HFF-Myc (cell line): Measurements from ENCODE around the gene DHRS1.

Experiments
- DNase-seq: peaks from one replicate; pipeline ENCODE4 v3.0.0-alpha.2; 2011; ENCODE audit warnings: low read depth; ENCODE audit errors: extremely low read depth
- H3K4me3 ChIP-seq: replicated peaks from 2 replicates; pipeline ENCODE4 v1.5.1; 2011; ENCODE audit warnings: low read depth, mild to moderate bottlenecking, control low read depth, low read length
- TF ChIP-seq, protein P1 (sequence below): IDR thresholded peaks from 2 replicates; pipeline ENCODE4 v1.5.1; 2012; ENCODE audit warnings: mild to moderate bottlenecking, low read depth, low read length, control low read depth; ENCODE audit errors: missing control alignments

Gene DHRS1

DNA sequence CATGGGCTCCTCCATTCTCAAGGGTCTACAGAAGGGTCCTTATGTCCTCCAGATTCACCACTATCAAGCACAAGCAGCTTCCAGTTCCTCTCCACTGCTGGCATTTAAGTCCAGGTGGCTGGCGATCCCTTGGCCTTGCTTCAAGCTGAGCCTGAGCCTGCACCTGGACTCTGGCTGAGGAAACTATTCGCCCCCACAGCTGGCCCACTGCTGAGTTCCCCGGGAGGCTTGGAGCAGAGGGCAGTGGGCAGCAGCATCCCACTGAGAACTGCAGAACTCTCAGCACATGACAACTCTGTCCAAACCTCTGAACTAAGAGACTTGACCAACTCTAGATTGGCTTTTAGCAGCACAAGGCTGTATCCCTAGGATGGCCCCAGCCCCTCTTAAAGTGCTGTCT is 16.8 kb downstream of the DHRS1 start:
- TF ChIP-seq, protein P1, sequence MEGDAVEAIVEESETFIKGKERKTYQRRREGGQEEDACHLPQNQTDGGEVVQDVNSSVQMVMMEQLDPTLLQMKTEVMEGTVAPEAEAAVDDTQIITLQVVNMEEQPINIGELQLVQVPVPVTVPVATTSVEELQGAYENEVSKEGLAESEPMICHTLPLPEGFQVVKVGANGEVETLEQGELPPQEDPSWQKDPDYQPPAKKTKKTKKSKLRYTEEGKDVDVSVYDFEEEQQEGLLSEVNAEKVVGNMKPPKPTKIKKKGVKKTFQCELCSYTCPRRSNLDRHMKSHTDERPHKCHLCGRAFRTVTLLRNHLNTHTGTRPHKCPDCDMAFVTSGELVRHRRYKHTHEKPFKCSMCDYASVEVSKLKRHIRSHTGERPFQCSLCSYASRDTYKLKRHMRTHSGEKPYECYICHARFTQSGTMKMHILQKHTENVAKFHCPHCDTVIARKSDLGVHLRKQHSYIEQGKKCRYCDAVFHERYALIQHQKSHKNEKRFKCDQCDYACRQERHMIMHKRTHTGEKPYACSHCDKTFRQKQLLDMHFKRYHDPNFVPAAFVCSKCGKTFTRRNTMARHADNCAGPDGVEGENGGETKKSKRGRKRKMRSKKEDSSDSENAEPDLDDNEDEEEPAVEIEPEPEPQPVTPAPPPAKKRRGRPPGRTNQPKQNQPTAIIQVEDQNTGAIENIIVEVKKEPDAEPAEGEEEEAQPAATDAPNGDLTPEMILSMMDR = no peak
- H3K4me3 ChIP-seq = no peak overlapping the region
- no peak for DNase-seq

DNA sequence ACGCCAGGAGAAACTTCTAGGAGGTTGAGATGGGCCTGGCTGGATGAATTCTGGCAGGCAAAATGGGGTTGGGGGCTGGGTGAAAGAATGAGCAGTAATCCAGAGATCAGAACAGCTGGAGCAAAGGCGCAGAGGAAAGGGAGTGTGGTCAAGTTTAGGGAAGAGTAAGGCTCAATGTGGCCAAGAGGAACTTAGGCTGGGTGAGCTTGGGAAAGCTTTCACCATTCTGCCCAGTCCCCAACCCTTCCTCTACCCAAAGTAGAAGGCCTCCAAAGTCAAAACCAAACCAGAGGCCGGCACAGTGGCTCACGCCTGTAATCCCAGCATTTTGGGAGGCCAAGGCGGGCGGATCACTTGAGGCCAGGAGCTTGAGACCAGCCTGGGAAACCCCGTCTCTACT is 17.9 kb downstream of the DHRS1 start:
- TF ChIP-seq, protein P1 = no peak
- no peak for DNase-seq
- H3K4me3 ChIP-seq = no peak overlapping the region

DNA sequence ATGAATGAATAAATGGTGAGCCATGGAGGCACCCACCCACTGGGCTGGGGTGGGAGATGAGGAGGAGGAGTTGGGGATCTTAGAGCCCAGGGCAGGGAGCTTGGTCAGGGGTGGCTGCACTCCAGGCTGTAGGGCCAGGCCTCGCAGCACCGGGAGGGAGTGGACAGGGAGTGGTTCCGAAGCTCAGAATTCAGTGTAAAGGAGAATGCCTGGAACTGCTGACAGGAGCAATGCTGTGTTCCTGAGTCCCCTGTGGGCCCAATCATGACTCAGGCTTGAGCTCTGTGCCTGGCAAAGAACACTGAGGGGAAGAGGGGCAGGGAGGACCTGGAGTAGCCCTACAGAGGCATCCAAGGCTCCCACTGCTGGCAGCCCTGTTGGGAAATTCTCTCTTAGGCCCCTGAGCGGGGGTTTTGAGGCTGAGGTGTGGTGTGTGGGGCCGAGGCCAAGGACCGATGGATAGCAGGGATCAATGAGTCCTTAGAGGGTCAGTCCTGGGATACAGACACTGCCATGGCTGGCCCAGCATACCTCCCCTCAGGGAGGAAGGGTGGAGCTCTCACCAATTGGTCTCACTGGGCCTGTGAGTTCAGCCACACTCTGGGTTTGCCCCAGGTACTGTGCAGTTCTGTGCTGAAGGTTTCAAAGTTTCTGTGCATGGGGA is 18.7 kb downstream of the DHRS1 start:
- no peak for DNase-seq
- TF ChIP-seq, protein P1 = no peak
- H3K4me3 ChIP-seq = no peak overlapping the region

DNA sequence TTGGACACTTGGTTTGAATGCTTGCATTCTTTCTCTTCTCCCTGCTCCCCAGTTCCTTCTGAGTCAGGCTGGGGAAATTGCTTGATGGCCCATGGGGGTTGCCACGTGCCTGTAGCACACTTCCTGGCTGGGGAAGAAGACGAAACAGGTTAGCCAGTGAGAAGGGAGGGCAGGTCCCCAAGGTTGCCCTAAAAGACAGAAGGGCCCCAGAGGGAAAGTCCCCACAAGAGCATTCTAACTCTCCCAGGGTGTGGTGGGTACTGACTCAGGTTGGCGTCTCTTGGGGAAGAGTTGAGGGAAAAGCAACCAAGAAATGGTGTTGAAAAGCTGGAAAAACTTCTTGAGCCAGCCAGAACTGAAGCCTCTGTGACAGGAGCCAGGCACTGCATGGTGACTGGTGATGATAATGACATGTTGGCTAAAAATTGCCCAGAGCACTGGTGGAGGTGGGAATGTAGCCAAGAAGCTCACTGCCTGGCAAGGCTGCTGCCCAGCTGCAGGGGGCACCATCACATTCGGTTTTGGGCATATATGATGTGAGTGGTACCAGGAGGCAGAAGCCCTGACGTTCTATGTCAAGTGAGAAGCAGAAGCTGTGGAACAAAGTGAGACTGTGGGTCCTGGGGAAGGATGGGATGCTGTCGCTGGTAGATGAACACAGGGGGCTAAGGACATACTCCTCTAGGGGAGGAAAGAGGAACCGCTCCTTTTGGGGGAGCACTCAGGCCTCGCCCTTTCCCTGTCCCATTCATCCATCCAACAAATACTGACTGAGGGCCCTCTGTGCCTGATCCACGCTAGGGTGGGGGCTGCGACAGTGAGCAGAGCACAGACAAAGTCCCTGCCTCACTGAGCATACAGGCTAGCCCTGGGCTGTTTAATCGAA is 20.0 kb downstream of the DHRS1 start:
- DNase-seq = no peak
- no peak overlapping the region for H3K4me3 ChIP-seq
- TF ChIP-seq, protein P1 = peak; percentile 24

DNA sequence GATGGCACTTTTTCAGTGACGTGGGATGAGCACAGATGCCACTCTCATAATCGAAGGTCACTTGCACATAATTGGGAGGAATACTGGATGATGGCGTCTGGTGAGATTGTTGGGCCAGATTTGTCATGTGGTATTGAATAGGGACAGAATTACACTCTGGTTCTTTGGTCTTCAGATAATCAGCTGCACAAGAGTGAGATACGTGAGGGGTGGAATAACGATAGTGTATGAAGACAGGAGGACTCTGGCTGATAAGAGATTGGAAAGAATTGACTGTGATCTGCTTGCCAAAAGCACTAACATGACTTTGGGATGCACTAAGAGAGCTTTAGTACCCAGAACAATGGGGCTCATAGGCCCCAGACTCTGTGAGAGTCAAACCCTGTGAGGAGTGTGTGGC is 21.2 kb downstream of the DHRS1 start:
- no peak for DNase-seq
- no peak overlapping the region for H3K4me3 ChIP-seq
- TF ChIP-seq, protein P1 = no peak

DNA sequence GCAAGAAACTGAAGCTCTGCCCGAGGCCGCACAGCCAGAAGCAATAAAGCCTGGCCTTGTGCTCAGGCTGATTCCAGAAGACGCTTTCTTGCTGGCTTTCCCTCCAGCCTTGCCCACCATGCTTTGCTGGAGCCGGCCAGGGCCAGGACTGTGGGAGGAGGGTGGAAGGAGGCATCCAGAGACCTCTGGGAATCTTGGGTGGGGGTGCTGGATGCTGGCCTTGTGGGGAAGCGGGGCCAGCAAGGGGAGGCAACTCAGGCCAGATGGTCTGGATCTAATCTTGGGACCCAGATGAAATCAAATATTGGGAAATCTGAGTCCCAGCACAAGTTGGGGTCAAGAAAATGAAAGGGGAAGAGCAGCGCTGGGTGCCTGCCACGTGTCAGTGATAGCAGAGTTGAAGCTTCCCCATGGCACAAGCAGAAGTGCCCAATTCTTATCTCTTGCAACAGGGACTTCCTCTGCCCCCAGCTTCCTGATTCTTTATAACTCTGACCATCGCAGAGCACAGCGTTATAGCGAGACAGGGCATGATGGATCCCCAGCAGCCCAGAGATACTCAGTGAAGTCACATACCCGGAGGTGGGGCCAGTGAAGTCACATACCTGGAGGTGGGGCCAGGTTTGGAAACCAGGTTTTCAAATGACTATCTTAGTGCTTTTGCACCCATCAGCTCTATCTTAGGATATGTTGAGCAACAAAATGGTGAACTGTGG is 21.8 kb downstream of the DHRS1 start:
- TF ChIP-seq, protein P1 = no peak
- DNase-seq = no peak
- H3K4me3 ChIP-seq = no peak overlapping the region
